ENCODE results near the gene PKN2.

DNA sequence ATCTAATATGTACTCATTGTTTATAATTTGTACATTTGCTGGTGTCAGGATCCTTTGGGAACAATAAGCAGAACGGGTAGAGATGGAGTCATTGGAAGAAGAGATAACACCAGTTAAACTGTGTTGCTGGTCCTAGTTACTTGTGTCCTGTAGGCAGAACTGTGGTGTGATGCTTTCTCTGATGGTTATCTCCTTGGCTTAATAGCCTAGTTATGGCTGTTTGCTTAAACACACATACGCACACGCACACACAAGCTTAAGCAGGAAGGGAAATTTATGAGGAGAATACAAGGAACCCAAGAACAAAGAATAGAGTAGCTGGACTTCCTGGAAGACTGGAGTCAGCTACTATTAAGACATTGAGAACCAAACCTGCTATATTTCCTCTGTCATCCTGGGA lies 5.7 kb upstream of the PKN2 start:
- TF ChIP-seq POLR2AphosphoS5 (IDR thresholded peaks at IDR 0.05; ENCODE audit: control insufficient read depth, insufficient read depth, low read depth, low read length) (no peak), ZBTB1 (CRISPR knock-in tag; IDR thresholded peaks at IDR 0.05; ENCODE audit: borderline replicate concordance, low read depth) (no peak), SETDB1 (IDR thresholded peaks at IDR 0.05; ENCODE audit: low read length) (no peak), TFE3 (CRISPR knock-in tag; IDR thresholded peaks at IDR 0.05) (no peak), NR2F6 (CRISPR knock-in tag; IDR thresholded peaks at IDR 0.05) (no peak), JUN (IDR thresholded peaks at IDR 0.05; ENCODE audit: borderline replicate concordance, low read depth, low read length) (no peak), JUN (CRISPR knock-in tag; IDR thresholded peaks at IDR 0.05; ENCODE audit: borderline replicate concordance) (no peak), JUND (IDR thresholded peaks at IDR 0.05; ENCODE audit: borderline replicate concordance, low read depth, low read length) (no peak), JUND (tag; IDR thresholded peaks at IDR 0.05; ENCODE audit: borderline replicate concordance, low read depth, low read length) (peak; percentile 38; the same call in 1 of the 3 replicates), PRDM10 (IDR thresholded peaks at IDR 0.05; ENCODE audit: partially characterized antibody) (no peak), PML (IDR thresholded peaks at IDR 0.05; ENCODE audit: low read length) (no peak)
- TF ChIP-seq, protein P1, sequence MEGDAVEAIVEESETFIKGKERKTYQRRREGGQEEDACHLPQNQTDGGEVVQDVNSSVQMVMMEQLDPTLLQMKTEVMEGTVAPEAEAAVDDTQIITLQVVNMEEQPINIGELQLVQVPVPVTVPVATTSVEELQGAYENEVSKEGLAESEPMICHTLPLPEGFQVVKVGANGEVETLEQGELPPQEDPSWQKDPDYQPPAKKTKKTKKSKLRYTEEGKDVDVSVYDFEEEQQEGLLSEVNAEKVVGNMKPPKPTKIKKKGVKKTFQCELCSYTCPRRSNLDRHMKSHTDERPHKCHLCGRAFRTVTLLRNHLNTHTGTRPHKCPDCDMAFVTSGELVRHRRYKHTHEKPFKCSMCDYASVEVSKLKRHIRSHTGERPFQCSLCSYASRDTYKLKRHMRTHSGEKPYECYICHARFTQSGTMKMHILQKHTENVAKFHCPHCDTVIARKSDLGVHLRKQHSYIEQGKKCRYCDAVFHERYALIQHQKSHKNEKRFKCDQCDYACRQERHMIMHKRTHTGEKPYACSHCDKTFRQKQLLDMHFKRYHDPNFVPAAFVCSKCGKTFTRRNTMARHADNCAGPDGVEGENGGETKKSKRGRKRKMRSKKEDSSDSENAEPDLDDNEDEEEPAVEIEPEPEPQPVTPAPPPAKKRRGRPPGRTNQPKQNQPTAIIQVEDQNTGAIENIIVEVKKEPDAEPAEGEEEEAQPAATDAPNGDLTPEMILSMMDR (IDR thresholded peaks at IDR 0.05 in 2 of 3, conservative IDR thresholded peaks at IDR 0.05 in 1 of 3; ENCODE audit: insufficient read depth in 2 of 3, low read depth in 1 of 3, low read length in 3 of 3), result no peak

Measured in K562 (cell line).